ENCODE measurements around the gene RPL7A. TPM values are rescaled to one million over a fixed set of nuclear protein-coding genes. Genes with fewer than 3 reads are reported as not detected.
"Not testable (repeated sequence)": the region's sequence is repeated elsewhere in the genome, so short reads cannot be mapped to it uniquely, and the experiment has no call there.

The RPL7A gene
- total RNA-seq, 1 experiment from 2014 or later, result 2,747 TPM

GRCh38 chr9:133323991-133324703, 23.9 kb upstream of the RPL7A start:
- ChIA-PET CTCF (no interaction called here), POLR2A (no interaction called here)
- no peaks in the 10 kb centered on the region; the same call in 1 of the 2 replicates for H3K4me1 Mint-ChIP-seq
- no peak for DNase-seq (ENCODE audit: low spot score)
- peaks cover 18% of the 10 kb centered on the region for H3K27me3 Mint-ChIP-seq (ENCODE audit: low read depth)
- TF ChIP-seq CREB1 (CRISPR knock-in tag; IDR thresholded peaks at IDR 0.05) (no peak), RORB (CRISPR knock-in tag; IDR thresholded peaks at IDR 0.05) (no peak), GTF2I (CRISPR knock-in tag; conservative IDR thresholded peaks at IDR 0.05) (no peak), NR3C1 (CRISPR knock-in tag; conservative IDR thresholded peaks at IDR 0.05; ENCODE audit: low read depth) (no peak), JAZF1 (CRISPR knock-in tag; IDR thresholded peaks at IDR 0.05) (no peak), CBFB (CRISPR knock-in tag; IDR thresholded peaks at IDR 0.05; ENCODE audit: low read depth) (no peak), GRHL2 (CRISPR knock-in tag; IDR thresholded peaks at IDR 0.05; ENCODE audit: insufficient replicate concordance, severe bottlenecking) (no peak), SMAD4 (CRISPR knock-in tag; IDR thresholded peaks at IDR 0.05) (no peak), ZNF263 (CRISPR knock-in tag; IDR thresholded peaks at IDR 0.05; ENCODE audit: low read depth) (no peak), NFE2L1 (CRISPR knock-in tag; IDR thresholded peaks at IDR 0.05) (no peak)
- TF ChIP-seq, protein P1, sequence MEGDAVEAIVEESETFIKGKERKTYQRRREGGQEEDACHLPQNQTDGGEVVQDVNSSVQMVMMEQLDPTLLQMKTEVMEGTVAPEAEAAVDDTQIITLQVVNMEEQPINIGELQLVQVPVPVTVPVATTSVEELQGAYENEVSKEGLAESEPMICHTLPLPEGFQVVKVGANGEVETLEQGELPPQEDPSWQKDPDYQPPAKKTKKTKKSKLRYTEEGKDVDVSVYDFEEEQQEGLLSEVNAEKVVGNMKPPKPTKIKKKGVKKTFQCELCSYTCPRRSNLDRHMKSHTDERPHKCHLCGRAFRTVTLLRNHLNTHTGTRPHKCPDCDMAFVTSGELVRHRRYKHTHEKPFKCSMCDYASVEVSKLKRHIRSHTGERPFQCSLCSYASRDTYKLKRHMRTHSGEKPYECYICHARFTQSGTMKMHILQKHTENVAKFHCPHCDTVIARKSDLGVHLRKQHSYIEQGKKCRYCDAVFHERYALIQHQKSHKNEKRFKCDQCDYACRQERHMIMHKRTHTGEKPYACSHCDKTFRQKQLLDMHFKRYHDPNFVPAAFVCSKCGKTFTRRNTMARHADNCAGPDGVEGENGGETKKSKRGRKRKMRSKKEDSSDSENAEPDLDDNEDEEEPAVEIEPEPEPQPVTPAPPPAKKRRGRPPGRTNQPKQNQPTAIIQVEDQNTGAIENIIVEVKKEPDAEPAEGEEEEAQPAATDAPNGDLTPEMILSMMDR (IDR thresholded peaks at IDR 0.05), result no peak
- TF ChIP-seq, protein P2, sequence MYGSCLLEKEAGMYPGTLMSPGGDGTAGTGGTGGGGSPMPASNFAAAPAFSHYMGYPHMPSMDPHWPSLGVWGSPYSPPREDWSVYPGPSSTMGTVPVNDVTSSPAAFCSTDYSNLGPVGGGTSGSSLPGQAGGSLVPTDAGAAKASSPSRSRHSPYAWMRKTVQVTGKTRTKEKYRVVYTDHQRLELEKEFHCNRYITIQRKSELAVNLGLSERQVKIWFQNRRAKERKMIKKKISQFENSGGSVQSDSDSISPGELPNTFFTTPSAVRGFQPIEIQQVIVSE (CRISPR knock-in tag; IDR thresholded peaks at IDR 0.05; ENCODE audit: borderline replicate concordance), result no peak
- TF ChIP-seq, protein P3, sequence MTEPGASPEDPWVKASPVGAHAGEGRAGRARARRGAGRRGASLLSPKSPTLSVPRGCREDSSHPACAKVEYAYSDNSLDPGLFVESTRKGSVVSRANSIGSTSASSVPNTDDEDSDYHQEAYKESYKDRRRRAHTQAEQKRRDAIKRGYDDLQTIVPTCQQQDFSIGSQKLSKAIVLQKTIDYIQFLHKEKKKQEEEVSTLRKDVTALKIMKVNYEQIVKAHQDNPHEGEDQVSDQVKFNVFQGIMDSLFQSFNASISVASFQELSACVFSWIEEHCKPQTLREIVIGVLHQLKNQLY (CRISPR knock-in tag; IDR thresholded peaks at IDR 0.05), result no peak
- no peak for ATAC-seq
- peaks cover 39% of the 10 kb centered on the region for H3K9me3 Mint-ChIP-seq
- no peak overlapping the region for H3K4me3 Mint-ChIP-seq
- no peak overlapping the region for H3K27ac Mint-ChIP-seq
- peaks cover 12% of the 10 kb centered on the region; the same call in 1 of the 2 replicates for H3K36me3 Mint-ChIP-seq

- peaks cover 39% of the 10 kb centered on the region for H3K9me3 Mint-ChIP-seq
- H3K27ac Mint-ChIP-seq; H3K4me1 Mint-ChIP-seq; CTCF ChIA-PET; ATAC-seq; DNase-seq (ENCODE audit: low spot score); POLR2A ChIA-PET; H3K4me3 Mint-ChIP-seq: not testable (repeated sequence)
- H3K27me3 Mint-ChIP-seq (ENCODE audit: low read depth), result peaks cover 18% of the 10 kb centered on the region
- peaks cover 24% of the 10 kb centered on the region for H3K36me3 Mint-ChIP-seq
Measured at GRCh38 chr9:133327021-133327420, 21.0 kb upstream of the RPL7A start.

GRCh38 chr9:133327834-133328484, 20.1 kb upstream of the RPL7A start:
- Mint-ChIP-seq H3K27me3 (ENCODE audit: low read depth) (peaks cover 18% of the 10 kb centered on the region), H3K9me3 (peaks cover 39% of the 10 kb centered on the region), H3K36me3 (peaks cover 33% of the 10 kb centered on the region), H3K27ac (no peak overlapping the region), H3K4me3 (no peak overlapping the region), H3K4me1 (no peaks in the 10 kb centered on the region; the same call in 1 of the 2 replicates)
- TF ChIP-seq, protein P4, sequence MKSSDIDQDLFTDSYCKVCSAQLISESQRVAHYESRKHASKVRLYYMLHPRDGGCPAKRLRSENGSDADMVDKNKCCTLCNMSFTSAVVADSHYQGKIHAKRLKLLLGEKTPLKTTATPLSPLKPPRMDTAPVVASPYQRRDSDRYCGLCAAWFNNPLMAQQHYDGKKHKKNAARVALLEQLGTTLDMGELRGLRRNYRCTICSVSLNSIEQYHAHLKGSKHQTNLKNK (CRISPR knock-in tag; IDR thresholded peaks at IDR 0.05), result peak; percentile 10; the same call in 1 of the 2 replicates
- no peak for TF ChIP-seq ZBTB43 (CRISPR knock-in tag; IDR thresholded peaks at IDR 0.05)
- no peak for TF ChIP-seq ZNF416 (CRISPR knock-in tag; IDR thresholded peaks at IDR 0.05)
- DNase-seq (ENCODE audit: low spot score) (no peak), ATAC-seq (no peak)
- CTCF ChIA-PET, result interaction anchor here (4.0 kb wide), 1 partner anchor 140 kb away, joined by 97 read pairs; no protein-coding TSS in a partner anchor
- POLR2A ChIA-PET, result no interaction called here

All from WTC11 (cell line).